Right lobe of liver (tissue), 4 donors: ENCODE data around the gene NDUFV2.

ENCODE experiments used
- POLR2A ChIP-seq: fragments of 450-650 bp; IDR thresholded peaks from one replicate; pipeline ENCODE4 v1.6.1; 2017; ENCODE audit warnings: antibody characterized with exemption, mild to moderate bottlenecking
- TF ChIP-seq, protein P1 (sequence below), 4 donors: fragments of 200-600 bp in 3 of 4; fragments of 450-650 bp in 1 of 4; IDR thresholded peaks; one replicate each; pipeline versions ENCODE4 v1.5.1 to v1.8.0; 2016 to 2022; ENCODE audit warnings: antibody characterized with exemption in 4 of 4, mild to moderate bottlenecking in 2 of 4
- donor health status: DM: no; HTN: no; CAD: no.
- donor health status: DM: no; HTN: no; CAD: no.
- donor health status: DM: no; HTN: yes; CAD: no.

- TF ChIP-seq, protein P1, sequence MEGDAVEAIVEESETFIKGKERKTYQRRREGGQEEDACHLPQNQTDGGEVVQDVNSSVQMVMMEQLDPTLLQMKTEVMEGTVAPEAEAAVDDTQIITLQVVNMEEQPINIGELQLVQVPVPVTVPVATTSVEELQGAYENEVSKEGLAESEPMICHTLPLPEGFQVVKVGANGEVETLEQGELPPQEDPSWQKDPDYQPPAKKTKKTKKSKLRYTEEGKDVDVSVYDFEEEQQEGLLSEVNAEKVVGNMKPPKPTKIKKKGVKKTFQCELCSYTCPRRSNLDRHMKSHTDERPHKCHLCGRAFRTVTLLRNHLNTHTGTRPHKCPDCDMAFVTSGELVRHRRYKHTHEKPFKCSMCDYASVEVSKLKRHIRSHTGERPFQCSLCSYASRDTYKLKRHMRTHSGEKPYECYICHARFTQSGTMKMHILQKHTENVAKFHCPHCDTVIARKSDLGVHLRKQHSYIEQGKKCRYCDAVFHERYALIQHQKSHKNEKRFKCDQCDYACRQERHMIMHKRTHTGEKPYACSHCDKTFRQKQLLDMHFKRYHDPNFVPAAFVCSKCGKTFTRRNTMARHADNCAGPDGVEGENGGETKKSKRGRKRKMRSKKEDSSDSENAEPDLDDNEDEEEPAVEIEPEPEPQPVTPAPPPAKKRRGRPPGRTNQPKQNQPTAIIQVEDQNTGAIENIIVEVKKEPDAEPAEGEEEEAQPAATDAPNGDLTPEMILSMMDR (IDR thresholded peaks at IDR 0.05): no peak
- no peak for TF ChIP-seq POLR2A
Observed at GRCh38 chr18:9130806-9131205, 28.3 kb downstream of the NDUFV2 start.
